Transverse colon (tissue), 4 donors: ENCODE results near the gene TFCP2L1.

Experiments
- CTCF ChIP-seq, 5 experiments: fragments of 200-600 bp in 3 of 5; fragments of 450-650 bp in 2 of 5; sonication (generic) in 3 of 5; IDR thresholded peaks; 1 replicate in 2 of 5; 2 replicates in 3 of 5; pipeline ENCODE4 v1.5.1; 2016 to 2017; ENCODE audit warnings: antibody characterized with exemption in 5 of 5, inconsistent platforms in 3 of 5, mild to moderate bottlenecking in 2 of 5, moderate library complexity in 1 of 5
- EP300 ChIP-seq: sonication (generic); formaldehyde crosslinking; IDR thresholded peaks from one replicate; pipeline ENCODE4 v1.6.1; 2017; ENCODE audit warnings: antibody characterized with exemption, low read depth
- POLR2A ChIP-seq: fragments of 450-650 bp; IDR thresholded peaks from one replicate; pipeline ENCODE4 v1.6.1; 2016; ENCODE audit warnings: antibody characterized with exemption, mild to moderate bottlenecking, moderate library complexity
- POLR2AphosphoS5 ChIP-seq, 3 donors: sonication (generic); formaldehyde crosslinking; IDR thresholded peaks; one replicate each; pipeline ENCODE4 v1.6.1; 2016; ENCODE audit warnings: antibody characterized with exemption in 3 of 3

- no peak for TF ChIP-seq POLR2AphosphoS5 (IDR thresholded peaks at IDR 0.05)
- peak; percentile 44 to 72 (median 59) for TF ChIP-seq CTCF (IDR thresholded peaks at IDR 0.05)
- TF ChIP-seq POLR2A = no peak
- no peak for TF ChIP-seq EP300
Measured at GRCh38 chr2:121297217-121297830, 12.3 kb upstream of the TFCP2L1 start.
